ENCODE data around the gene SMIM3.
"Not testable (repeated sequence)": the region's sequence is repeated elsewhere in the genome, so short reads cannot be mapped to it uniquely, and the experiment has no call there.

Gene SMIM3, protein sequence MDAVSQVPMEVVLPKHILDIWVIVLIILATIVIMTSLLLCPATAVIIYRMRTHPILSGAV

DNA sequence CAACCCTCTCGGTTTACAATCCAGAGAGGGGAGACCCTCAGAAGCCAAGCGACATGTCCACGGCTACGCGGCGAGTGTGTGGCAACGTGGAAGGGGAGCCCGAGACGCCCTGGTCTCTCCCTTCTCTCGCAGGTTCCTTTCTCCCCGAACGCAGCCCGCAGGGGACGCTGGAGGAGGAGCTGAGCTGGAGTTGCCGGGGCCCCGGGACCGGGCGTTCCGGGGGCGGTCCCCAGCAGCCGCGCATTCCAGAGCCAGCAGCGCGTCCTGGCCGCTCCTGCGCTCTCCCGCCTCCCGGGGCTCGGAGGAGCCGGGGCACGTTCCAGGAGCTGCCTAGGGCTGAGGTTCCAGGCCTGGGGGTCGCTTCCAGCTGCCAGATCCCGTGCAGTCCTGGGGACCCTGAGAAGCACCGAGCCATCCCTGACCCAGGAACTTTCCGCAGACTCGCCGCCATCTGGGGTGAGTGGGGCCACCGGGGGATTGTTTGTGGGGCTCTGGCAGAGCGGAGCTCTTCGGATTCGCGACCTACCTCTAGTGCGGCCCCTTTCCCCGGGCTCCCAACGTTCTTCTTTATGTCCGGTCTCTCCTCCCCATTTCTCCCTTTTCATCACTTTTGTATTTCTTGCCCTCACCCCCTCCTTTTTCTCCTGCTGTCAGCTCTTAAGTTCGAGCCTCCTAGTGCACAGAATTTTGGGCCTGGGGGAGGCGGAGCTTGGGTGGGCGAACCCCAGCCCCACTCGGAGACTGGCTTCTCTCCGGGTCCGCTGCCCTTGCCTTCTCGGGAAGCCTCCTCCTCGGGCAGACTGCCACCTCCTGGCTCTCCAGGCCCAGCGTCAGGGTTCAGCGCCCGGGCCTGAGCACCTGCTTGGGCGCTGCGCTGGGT, at the start of gene SMIM3:
Gene SMIM3 (plus strand): TSS at position 241 of the 880 bp plus-strand sequence. CDS start 16,684 bp downstream, outside the sequence.
- peak; percentile 57 to 68 for DNase-seq

DNA sequence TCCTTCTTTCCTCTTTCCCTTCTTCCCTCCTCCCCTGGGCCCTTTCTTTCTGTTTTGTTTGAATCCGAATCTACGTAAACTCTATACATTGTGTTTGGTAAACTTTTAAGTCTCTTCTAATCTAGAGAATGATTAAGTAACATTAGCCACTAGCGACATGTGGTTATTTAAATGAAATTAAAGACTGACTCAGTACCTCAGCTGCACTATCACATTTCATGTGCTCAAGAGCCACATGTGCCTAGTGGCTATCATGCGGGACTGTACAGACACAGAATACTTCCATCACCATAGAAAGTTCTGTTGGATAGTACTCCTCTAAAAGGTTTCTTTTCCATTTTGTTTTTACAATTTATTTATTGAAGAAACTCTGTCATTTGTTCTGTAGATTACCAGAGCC, 48.7 kb upstream of the SMIM3 start:
- DNase-seq, result no peak

DNA sequence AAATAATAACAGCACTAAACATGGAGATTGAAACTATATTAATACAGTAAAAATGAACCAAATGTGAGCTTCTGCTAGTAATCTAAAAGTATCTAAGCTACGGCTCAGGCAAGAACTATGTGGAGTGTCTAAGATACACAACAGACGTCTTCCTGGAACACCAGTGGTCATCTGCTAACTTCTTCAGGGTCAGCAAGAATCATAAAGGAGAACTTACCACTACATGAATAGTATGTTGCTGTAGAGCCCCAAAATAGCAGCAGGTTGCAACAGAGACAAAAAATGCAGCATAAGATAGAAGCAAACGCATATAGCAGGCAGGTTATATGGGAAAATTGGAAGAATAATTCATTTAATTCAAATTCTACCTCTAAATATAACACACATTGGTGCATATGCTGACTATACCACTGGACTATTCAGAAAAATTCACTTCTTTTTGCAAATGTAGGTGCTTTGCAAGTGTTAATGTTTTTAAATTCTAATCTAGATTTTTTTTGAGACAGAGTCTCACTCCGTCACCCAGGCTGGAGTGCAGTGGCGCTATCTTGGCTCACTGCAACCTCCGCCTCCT, 46.8 kb upstream of the SMIM3 start:
- DNase-seq, result no peak

DNA sequence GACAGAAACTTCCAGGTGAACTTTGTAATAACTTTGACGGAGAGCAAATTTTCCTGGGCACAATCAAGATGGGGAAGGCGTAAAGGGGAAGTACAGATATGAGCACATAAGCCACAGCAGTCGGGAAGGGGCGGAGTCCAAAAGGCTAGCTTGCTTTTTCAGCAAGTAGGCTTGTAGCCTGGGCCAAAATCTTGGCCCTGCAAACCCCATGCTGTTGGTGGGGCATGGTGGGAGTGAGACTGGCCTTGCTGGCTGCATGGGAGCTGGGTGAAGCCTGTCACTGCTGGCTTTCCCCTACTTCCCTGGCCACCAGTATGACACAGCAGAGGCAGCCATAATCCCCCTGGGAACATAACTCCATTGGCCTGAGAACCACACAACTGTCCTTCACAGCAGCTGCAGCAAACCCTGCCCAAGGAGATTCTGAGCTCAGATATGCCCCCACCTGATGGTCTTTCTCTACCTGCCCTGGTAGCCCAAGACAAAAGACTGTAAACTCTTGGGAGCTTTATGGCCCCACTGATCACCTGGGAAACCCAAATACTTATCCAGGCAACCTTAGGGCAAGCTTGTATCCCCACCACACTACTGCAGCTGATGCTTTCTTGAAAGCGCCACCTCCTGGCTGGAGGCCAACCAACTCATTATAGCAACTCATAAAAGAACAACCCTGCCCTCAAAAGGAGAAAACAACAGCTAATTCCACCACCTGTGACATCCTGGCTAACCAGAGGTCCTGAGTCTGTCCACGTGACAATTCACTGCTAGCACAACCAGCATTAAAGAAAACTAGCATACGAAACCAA, 43.8 kb upstream of the SMIM3 start:
- peak; percentile 69 to 73 for DNase-seq

DNA sequence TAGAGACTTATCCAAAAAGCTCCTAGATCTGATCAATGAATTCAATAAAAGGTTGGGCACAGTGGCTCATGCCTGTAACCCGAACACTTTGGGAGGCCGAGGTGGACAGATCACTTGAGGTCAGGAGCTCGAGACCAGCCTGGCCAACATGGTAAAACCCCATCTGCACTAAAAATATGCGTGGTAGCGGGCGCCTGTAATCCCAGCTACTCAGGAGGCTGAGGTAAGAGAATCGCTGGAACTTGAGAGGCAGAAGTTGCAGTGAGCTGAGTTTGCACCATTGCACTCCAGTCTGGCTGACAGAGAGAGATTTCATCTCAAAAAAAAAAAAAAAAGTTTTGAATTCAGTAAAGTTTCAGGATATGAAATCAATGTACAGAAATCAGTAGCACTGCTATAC, 39.7 kb upstream of the SMIM3 start:
- no peak for DNase-seq

DNA sequence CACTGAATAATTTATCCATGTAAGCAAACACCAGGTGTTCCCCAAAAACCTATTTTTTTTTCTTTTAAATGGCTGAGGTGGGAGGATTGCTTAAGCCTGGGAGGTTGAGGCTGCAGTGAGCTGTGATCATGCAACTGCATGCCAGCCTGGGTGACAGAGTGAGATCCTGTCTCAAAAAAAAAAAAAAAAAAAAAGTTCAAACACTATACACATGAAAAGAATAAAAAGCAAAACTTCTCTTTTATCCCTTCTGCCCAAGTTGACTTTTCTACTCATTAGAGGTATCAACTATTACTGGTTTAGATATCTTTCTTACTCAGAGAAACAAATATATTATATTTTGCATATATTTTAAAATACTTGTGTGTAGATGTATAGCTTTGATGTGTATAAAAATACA, 37.6 kb upstream of the SMIM3 start:
- no peak for DNase-seq

DNA sequence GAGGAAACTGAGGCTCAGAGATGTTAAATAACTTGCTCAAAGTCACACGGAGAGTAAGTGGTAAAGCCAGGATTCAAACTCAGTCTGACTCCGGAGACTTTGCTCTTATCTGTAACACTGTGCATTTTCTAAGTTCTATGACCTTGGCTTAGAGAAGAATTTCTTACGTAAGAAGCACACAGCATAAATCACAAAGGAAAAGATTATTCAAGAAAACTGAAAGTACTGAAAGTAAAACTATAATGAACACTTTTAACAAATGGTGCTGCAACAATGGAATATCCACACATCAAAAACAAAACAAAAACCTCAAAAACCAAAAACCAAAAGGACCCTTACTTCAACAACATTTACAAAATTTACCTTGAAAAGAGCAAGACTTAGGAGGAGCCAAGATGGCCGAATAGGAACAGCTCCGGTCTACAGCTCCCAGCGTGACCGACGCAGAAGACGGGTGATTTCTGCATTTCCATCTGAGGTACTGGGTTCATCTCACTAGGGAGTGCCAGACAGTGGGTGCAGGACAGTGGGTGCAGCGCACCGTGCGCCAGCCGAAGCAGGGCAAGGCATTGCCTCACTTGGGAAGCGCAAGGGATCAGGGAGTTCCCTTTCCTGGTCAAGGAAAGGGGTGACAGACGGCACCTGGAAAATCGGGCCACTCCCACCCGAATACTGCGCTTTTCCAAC, 36.0 kb upstream of the SMIM3 start:
- DNase-seq, result not testable (repeated sequence)

DNA sequence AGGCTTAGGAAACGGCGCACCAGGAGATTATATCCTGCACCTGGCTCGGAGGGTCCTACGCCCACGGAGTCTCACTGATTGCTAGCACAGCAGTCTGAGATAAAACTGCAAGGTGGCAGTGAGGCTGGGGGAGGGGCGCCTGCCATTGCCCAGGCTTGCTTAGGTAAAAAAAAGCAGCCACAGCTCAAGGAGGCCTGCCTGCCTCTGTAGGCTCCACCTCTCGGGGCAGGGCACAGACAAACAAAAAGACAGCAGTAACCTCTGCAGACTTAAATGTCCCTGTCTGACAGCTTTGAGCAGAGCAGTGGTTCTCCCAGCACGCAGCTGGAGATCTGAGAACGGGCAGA, 35.4 kb upstream of the SMIM3 start:
- DNase-seq, result not testable (repeated sequence)

DNA sequence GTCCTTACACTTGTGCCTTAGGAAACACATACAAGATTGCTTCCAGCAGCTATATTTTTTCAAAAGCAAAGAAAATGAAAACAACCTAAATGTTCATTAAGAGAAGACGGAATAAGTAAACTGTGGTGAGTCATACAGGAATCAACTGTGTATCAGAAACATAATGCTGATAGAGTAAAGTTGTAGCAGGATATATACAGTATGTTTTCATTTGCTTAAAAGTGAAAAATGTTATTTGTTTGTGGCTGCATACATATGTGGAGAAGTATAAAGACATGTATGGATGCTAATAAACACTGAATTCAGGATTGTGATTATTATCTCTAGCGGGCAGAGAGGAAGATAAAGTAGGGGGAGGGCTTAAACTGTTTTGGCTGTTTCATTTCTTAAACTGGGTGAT, 28.1 kb upstream of the SMIM3 start:
- DNase-seq, result no peak

DNA sequence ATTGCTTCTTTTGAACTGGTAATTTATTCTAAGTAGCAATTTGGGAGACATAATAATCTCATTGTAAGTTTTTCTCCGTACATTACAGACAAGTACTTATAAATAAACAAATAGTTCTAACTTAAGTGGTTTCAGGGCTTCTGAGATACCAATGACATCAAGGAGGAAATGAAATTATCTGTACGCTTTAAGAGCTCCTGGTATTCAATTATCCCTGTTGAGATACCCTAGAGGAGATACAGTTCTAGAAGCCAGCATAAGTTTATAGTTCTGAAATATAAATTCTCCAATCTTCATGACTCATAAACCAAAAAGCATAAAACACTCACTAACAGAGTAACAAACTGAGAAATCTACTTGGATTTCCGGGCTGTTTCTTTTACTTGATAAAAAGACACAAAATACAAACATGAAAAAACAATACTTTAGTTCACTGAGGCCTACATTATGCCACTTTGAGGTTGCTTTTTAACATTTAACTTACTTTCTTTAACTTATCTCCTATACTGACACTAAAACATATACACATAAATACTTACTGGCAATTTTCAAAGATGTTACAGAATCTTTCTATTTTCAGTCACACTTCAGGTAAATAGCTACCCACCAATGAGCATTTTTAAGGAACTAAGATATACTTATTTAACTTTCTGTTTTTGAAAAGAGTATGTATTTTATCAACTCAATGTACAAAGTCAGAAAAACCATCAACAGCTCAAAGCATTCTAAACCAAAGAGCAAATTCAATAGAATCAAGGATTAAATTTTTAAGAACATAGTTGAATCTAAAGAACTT, 27.3 kb upstream of the SMIM3 start:
- DNase-seq, result no peak

DNA sequence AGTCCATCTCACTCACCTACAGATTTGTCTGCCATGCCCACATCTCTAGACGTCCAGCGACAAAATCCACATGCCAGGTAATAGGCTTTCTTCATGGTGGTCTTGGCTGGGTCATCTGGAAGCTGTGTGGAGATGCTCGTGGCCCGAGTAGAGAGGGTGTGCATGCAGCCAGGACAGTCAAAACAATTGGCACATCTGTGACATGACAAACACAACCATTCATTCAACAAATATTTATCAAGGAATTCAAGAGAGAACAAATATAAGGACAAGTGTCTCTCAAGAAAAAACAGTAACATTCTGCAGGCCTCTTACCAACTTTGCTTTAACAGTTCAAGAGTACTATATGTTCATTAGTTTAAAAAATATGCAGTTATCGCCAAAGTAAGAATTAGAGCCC, 25.1 kb upstream of the SMIM3 start:
- DNase-seq, result no peak

DNA sequence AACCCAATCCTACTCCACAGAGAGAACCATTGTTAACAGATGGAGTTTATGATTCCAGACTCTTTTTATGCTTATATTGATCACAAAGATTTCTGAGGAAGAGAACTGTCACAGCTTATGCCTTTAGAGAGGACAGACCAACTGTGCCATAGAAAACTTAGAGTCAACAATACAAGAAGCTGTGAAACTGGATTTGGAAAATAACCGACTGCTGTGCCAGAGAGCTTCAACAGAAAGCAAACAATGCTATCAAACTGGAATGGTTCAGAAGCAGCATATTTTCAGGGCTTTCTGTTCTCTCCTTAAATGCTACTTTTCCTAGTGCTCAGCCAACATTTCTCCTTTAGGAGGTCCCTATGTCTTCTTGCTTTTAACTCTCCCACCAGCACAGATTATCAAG, 24.7 kb upstream of the SMIM3 start:
- no peak for DNase-seq

DNA sequence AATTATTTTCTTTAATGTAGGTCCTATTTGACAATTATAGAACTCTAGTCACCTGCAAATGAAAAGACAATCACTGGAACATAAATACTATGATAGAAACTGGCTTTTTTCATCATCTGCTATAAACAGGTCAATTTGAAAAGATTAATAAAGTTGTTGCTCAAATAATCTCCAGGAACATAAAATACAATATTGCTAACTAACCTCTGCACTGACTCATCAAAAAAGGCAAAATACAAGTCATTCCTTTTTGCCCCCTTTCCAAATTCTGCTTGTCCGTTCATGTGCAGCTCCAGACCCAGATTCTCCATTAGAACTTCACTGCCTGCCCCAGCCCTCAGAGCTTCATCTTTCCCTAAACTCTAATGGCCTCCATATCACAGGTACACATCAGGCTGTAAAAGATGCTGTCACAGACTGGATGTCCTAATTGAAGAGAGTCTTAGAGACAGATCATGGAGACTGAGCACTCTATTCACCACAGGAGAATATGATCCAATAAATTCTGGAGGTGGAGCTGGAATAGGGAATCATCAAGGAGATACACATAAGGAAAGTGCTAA, 21.4 kb upstream of the SMIM3 start:
- DNase-seq, result no peak

DNA sequence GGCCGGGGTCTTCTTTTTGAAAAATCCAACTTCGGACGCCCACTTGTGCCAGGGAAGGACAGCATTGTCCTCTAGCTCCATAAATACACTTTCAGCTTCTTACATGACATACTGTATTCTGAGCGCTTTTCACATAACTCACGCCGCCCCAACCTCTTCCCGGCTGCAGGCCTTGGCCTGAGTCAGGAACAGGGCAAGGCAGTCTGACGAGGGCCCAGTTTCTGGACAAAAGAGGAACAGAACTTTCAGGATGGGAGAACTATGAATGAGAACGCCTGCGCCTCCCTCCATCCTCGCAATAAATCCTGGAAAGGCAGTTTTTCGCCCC, 20.4 kb upstream of the SMIM3 start:
- DNase-seq, result no peak

DNA sequence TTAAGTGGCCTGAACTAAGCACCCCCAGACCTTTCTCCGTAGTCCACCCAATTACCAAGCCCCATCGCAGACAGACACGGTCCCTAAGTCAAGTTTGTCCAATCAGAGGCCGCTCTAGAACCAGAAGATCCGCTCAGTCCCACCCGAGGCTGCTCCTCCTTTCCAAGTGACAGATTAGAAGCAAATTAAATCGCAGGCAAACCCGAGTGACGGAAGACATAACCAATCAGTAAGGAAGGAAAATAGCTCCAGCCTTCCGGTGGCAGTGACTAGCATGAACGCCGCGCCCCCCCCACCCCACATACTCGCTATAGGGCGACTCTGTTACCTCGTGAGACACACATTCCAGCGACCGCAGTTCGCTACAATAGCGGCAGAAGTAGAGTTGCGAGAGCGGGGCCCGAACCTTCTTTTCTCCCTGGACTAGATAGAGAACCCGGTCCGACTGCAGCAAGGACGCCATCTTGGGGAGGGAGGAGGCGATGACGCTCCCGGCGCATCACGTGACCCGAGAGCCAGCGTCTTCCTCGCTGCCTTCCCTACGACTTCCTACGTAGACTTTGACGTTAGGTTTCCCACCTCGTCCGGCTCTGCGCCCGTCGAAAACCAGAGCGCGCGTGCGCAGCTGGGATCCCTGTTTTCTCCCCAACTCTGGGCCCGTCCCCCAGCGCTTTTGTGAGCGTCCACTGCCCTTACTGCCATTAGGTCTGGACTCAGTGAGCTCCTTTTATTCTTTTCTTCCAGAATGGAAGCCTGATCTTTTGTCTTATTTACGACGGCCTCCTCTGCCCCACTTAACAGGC, 19.8 kb upstream of the SMIM3 start, which contains the start of gene DCTN4:
Gene DCTN4 (minus strand): TSS at position 487 of the 803 bp plus-strand sequence. CDS start 24 bp downstream, at position 463.
- DNase-seq, result peak; percentile 97 to 98

DNA sequence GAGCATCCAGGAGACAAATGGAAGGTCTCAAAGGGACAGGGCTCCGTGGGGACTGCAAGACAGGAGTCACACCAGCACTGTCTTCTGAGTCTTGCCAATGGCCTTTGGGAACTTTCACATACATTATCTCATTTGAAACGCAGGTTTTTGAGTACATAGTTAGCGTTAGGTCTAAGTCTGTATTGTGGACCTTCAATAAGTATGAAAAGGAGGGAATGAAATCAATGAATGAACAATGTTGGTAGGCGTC, 19.3 kb upstream of the SMIM3 start:
- DNase-seq, result no peak

DNA sequence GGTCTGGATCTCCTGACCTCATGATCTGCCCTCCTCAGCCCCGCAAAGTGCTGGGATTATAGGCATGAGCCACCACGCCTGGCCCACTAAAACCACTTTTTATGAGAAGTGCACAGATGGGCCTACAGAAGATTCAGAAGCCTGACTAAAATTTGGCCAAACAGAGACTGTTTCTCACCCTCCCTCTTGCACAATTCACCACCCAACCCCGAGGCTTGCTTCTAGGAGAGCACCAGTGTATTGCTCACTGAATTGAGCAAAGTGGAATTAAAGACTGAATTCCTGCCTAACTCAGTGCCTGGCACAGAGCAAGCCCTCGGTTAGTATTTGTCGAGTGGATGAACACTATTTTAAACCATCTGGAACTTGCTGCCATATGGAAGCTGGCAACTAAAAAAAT, 16.3 kb upstream of the SMIM3 start:
- peak; percentile 81 to 84 for DNase-seq

DNA sequence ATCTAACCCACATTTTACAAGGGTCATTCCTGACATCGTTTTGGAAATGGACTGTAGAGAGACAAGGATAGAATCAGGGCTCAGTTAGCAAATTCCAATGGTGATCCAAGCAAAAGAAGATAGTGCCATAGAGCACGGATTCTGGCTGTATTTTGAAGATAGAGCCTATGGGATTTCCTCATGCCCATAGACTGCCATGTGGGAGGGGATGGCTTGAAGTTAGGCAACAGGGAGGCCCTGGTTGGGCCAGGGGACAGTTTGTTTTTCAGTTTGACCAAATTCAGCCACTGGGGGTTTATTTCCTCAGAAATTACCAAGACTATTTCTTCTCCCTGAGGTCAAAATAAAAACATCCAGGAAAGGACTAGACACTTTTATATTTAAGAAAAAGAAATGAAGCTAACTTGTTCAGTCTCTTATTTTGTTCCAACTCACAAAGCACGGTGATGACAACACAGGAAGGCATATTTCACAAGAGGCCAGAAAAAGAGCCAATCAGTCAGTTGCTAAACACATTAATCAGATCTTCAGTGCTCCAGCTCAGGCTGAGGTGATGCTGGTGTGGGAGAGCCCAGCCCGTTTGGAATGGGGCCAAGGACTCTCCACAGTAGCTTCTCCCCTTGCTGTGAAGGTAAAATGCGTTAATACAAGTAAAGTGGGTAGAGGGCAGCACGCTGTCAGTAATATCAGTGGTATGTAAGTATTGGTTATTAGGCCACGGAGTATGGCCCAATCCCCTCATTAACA, 15.4 kb upstream of the SMIM3 start:
- peak; percentile 92 to 96 for DNase-seq

DNA sequence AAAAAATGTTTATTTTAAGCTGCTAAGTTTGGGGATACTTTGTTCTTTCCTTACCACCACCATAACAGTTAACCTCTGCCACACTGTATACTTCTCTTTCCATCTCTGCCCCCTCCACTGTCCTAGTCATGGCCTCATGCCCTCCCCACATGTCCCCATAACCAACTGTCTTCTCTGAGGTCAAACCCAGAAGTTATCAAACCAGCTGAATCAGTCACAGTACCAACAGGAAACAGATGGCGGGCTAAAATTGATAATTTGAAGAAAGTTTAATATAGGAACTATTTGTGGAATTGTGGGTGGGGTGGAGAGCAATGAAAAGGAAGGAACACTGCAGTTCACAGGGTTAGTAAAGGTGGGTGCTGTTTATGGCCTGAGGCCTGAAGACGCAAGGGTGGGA, 14.0 kb upstream of the SMIM3 start:
- peak; percentile 73 to 74 for DNase-seq

DNA sequence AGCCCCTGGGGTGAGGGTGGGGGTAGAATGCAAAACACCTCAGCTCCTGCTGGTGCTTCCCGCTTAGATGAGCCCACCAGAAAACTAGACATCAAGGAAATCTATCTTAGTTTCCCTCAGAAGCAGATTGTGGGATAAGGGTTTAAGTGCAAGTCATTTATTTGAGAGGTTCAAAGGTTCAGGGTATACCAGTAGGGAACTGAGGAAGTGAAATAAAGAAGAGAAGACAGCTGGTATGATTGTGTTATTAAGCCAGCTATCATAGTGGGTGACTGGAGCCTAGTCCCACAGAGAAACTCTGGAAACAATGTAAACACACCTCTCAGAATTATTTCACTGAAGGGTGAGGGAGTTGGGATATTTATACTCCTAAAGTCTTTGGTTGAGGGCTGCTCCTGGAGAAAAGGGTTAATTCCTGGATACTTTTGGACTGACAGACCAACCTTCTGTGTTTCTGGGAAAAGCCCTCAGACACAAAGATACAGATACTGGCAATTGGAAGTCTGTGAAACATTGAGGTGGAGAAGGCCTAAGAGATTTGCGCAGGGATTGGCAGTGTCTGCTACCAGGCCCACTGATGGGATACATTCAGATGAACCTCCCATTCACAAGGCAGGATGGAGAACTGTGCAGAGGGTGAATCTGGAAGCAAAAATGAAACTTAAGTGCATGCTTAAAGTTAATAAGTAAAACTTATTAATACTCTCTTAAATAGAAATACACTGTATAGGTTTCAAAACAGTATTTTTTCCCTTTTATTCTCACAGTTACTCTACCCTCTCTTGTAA, 13.4 kb upstream of the SMIM3 start:
- DNase-seq, result peak; percentile 23

Measured in AML-193 (cell line).